LNCAP (cell line): ENCODE measurements around the gene CDC25A.
A peak's percentile ranks its signal among the peaks of the same experiment; 100 is the strongest.

Experiments
- CTCF ChIP-seq: fragments of 450-650 bp; IDR thresholded peaks from 2 replicates; pipeline ENCODE4 v1.5.1; 2017; ENCODE audit warnings: mild to moderate bottlenecking

Gene CDC25A

DNA sequence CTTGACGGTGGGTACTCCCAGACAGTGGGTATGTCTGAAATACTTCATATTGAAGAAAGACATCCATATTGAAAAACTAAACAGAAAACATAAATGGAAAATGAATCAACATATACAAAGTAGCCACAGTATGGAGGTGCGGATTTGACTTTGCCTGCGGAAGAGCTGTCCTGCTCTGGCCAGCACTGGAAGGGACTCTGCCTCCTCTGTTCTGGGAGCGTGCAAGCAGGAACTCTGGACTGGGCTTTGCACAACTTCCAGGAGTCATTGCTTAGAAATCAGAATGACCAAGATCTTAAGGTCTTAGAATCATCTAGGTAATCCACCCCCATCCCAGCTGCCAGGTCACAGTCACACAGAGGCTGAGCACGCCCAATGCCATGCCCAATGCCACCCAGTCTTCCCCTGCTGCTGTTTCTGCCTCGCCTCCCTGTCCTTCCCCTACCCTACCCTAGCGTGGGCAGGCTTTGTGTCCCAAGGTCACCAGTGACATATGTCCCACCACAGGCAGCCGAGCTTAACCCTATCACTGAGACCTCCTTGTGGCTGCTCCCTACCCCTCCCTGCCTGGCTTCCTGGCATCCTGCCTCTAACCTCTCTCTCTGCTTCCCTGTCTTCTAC lies 36.3 kb downstream of the CDC25A start:
- TF ChIP-seq CTCF: no peak; the same call in 1 of the 2 replicates

DNA sequence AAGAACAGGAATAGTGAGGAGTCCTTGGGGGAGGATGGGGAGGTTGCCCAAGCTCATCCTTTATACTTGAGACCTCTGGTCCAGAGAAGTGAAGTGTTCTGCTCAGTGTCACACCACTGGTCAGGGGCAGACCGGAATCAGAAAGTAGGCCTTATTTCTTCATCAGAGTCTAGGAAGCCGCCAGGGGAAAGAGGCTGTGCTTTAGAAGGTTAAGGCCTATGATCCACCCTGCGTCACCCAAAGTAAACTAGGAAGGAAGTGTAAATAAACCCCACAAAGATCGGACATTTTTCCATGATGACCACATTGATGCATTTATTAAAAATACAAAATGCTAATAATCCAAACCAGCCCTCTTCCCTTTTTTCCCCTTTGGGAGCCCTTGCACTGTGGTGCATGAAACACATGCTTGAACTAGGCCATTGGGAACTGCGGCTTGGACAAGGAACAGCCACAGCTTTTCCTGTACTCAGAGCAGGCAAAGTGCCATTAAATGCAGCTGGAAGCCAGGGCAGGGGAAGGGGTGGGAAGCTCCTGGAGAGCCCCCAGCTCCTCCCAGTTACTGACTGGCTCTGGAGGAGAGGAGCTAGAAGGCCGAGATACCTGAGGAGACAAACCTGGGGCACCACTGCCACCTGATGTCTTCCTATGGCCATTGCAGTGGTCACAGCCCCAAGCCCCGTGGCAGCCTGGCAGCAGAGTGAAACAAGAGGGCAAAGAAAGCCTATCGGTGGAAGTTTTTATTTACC lies 37.0 kb downstream of the CDC25A start:
- peak; percentile 92 for TF ChIP-seq CTCF

- TF ChIP-seq CTCF: no peak
Observed at GRCh38 chr3:48143992-48144391, 44.2 kb downstream of the CDC25A start.

GRCh38 chr3:48143567-48143966 lies 44.6 kb downstream of the CDC25A start:
- TF ChIP-seq CTCF: no peak

- no peak for TF ChIP-seq CTCF
Observed at GRCh38 chr3:48142316-48142870, 45.8 kb downstream of the CDC25A start.

DNA sequence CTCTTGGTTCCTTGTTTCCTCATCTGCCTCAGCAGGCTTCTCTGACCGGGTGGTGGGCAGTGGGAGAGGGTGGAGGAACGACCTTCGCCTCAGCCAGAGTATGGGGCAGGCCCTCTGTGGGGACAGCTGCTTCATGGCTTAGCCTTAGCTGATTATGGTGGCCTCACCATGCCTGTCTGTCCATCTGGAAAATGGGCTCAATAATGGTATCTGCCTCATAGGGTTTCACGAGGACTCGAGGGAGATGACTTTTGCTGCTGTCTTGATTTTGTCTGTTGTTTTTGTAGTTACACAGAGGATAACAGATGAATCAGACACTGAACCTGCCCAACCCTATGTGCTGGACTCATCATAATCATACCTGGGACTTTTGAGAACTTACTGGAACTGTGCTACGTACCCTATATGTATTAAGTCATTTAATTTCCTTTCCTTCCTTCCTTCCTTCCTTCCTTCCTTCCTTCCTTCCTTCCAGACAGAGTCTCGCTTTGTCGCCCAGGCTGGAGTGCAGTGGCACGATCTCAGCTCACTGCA lies 46.5 kb downstream of the CDC25A start:
- TF ChIP-seq CTCF: no peak

GRCh38 chr3:48140936-48141603 lies 47.1 kb downstream of the CDC25A start:
- TF ChIP-seq CTCF: no peak
